ENCODE data around the gene AMMECR1.
A peak's percentile ranks its signal among the peaks of the same experiment; 100 is the strongest.
"Not testable (repeated sequence)": the region's sequence is repeated elsewhere in the genome, so short reads cannot be mapped to it uniquely, and the experiment has no call there.

Gene AMMECR1

DNA sequence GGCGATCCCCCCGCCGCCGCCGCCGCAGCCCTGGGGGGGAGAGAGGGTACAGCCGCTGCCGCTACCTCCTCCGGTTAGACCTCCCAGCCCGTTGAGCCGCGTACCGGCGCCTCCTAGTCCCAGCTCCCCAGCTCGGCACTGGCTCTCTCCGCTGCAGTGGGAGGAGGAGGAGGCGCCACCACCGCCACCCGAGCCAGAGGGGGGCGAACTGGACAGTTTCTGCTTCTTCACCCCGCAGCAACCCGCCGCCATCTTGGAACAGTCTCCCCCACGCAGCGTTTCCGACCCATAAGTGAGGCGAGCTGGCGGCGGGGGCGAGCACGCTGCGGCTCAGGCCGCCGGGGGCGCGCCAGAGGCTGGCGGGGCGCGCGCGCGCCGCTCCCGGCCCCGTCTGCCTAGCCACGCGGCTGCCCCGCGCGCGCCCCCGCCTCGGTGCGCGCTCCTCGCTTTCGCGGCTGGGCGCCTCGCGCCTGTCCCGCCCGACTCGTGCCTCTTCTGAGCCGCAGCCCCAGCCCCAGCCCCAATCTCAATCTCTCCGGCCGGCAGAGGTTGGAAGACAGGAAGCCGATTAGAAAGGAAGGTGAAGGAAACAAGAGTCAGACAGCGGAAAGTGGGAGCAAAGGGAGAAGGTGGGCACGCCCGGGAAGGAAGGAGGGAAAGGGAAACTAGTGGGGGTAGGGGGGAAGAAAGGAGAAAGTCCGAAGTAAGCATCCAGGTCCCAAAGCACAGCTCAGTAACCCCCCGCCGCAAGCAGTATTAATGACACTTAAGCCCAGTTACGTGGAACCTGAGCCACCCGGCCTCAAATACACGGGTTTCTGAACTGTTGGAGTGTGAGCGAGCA lies at the start of gene AMMECR1:
TSS of gene AMMECR1 (minus strand) at position 266 of the 844 bp plus-strand sequence. CDS start at position 252, 14 bp downstream.
- peak; percentile 85 for DNase-seq (ENCODE audit: low spot score)

DNA sequence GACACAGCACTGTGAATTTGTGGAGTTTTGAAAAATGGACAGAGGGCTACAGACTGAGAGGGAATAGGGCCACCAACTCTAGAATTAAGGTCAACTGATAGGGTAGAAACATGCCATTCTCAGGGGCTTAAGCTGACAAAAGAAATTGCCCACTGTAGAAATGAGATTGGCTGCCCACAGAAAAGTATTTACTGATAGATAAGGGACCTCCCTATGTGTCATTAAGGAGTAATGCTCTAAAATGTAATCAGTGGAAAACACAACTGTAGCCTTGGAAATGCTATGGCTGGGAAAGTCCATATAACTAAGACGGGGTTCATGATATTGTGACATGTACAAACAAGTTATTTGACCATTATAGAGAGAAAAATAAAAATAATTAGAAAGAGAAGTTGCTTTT lies 45.4 kb upstream of the AMMECR1 start:
- DNase-seq (ENCODE audit: low spot score), result no peak

DNA sequence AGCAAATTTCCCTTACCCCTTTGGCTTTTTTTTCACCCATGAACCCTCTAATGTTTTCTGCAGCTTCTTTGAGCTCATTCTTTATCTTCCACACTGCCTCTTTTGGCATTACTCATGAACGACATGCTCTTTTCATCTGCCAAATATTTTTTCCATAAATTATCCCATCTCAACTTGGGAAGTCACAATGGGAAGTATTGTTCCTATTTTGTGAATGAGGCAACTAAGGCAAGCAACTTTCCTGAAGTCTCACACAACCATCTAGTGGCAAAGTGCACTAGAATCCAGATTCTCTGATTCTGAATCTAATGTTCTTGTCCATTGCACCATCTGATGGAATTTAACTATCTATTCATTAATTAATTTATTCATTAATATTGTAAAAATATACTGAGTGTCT lies 41.4 kb upstream of the AMMECR1 start:
- no peak for DNase-seq (ENCODE audit: low spot score)

DNA sequence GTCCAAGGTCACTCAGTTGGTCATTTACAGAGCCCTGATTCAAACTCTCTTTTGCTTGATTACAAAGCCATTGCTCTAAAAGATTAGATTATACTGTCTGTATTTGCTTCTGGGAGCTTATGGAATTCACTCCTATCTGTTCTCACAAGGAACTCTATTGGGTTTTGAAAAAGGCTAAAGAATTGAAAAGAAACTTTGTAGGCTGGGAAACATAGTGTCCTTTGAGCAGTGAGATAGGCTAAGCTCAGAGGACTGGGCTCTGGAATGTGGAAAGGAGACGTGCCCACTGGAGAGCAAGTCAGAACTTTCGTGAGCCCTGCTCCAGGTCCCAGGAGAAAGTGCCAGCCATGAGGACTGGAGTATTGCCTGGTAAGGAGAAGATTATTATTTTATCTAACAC lies 40.7 kb upstream of the AMMECR1 start, which contains the start of gene RTL9:
TSS of gene RTL9 (plus strand) at position 301 of the 400 bp plus-strand sequence. CDS start 91,770 bp downstream, outside the sequence.
- no peak for DNase-seq (ENCODE audit: low spot score)

DNA sequence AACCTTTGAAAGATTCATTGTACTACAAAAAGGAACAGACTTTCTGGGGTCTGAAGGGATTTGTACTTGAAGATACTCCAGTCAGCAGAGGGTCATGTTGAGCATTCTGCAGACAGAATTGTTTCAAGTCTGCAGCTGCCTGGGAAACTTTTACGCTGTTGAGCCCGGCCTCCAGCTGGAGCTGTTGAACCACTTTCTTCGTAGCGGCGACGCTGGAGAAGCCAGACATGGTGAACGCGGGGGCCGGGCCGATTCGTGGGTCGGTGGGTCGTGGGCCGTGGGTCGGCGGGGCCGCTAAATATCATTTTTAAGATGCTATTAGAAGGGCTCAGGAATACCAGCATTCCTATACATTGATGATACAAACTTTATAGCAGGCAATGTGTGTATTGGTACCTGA lies 28.8 kb upstream of the AMMECR1 start:
- no peak for DNase-seq (ENCODE audit: low spot score)

DNA sequence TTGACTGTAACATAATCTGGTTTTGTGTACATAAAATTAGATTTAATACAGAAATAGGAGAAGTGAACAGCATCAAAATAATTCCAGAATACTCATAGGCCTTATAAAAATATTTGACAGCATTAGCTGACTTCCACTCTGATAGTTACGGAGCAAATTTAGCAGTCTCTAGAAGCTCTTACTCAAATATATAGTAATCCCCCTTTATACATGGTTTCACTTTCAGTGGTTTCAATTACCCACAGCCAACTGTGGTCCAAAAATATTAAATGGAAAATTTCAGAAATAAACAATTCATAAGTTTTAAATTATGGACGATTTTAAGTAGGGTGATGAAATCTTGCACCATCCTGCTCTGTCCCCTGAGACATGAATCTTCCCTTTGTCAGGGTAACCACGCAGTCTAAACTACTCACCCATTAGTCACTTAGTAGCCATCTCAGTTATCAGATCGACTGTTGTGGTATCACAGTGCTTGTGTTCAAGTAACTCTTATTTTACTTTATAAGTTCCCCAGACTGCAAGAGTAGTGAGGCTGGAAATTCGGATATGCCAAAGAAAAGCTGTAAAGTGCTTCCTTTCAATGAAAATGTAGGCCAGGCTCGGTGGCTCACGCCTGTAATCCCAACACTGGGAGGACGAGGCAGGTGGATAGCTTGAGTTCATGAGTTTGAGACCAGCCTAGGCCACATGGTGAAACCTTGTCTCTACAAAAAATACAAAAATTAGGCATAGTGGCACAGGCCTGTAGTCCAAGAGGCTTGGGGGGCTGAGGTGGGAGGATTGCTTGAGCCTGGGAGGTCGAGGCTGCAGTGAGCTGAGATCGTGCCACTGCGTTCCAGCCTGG lies 23.5 kb upstream of the AMMECR1 start:
- no peak for DNase-seq (ENCODE audit: low spot score)

DNA sequence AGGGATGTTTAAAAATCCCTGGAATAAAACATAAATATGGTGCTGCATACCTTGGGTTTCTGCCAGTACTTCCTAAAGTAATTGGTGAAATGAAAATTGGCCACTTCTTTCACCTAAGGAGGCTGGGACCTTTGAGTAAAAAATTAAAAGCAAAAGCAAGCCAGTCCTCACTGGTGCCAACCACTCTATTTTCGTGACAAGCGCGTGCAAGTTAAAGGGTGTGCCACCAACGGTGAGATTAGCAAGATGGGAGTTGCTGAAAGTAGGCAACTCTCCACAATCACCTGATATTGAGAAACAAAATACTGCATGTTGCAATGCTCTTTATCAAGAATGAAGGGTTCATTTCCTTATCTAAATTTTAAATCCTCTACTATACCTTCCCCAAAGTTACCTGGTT lies 21.1 kb upstream of the AMMECR1 start:
- DNase-seq (ENCODE audit: low spot score), result no peak

DNA sequence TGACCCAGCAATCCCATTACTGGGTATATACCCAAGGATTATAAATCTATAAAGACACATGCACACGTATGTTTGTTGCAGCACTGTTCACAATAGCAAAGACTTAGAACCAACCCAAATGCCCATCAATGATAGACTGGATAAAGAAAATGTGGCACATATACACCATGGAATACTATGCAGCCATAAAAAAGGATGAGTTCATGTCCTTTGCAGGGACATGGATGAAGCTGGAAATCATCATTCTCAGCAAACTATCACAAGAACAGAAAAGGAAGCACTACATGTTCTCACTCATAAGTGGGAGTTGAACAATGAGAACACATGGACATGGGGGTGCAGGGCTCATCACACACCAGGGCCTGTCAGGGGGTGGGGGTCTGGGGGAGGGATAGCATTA lies 15.6 kb upstream of the AMMECR1 start:
- DNase-seq (ENCODE audit: low spot score), result not testable (repeated sequence)

DNA sequence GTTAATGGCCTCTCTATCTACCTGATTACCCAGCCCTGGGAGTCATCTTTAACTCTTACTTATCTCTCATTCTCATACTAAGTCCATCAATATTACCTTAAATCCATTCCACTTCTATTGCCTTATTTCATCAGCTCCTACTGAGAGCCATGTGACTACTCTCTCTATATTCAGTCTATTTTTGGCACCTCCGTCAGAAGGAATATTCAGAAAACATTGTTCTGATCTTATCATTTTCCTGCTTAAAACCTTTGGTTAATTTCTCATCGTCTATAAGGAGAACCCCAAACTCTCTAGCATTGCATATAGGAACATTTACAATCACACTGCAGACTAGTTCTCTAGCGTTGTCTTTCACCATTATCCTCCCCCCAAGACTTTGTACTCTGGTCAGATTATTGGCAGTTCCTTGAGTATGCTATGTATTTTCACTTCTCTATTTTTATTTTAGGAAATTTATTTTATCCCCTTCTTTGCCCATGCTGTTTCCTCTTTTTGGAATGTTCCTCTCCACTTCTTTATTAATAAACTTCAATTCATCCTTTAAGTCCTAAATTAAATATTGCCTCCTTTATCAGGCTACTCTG lies 13.7 kb upstream of the AMMECR1 start:
- no peak for DNase-seq (ENCODE audit: low spot score)

DNA sequence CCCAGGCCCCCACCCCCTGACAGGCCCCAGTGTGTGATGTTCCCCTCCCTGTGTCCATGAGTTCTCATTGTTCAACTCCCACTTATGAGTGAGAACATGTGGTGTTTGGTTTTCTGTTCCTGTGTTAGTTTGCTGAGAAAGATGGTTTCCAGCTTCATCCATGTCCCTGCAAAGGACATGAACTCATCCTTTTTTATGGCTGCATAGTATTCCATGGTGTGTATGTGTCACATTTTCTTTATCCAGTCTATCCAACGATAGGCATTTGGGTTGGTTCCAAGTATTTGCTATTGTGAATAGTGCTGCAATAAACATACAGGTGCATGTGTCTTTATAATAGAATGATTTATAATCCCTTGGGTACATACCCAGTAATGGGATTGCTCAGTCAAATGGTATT lies 10.7 kb upstream of the AMMECR1 start:
- not testable (repeated sequence) for DNase-seq (ENCODE audit: low spot score)

DNA sequence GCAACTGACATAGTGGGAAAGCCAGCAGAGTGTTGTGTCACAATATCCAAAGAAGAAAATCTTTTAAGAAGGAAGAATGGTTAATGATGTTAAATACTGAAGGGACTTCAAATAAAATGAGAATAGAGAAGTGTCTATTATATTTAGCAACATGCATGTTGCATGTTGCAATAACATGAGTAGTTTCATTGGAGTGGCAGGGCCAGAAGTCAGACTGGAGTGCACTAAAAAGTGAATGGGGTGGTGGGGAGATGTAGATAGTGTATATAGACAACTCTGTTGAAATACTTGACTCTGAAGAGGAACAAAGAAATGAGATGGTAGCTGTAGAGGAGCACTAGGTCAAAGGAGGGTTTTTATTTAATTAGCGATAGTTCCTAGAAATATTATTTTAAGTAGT lies 9.5 kb upstream of the AMMECR1 start:
- DNase-seq (ENCODE audit: low spot score), result no peak

DNA sequence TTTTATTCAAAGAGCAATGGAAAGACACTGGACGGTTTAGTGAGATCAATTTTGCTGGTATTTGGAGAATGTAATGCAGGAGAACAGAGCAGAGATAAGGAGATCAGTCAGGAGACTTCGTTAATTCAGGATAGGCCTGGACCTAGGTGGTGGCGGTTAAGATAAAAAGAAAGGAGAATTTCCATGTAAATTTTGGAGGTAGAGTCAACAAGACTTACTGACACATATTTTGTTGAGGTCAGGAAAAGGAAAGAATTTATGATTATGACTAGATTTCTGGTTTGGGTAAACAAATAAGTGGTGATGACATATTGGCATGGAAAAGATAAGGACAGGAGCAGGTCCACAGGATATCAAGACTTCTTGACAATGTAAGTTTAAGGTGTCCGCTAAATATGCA lies 8.8 kb upstream of the AMMECR1 start:
- no peak for DNase-seq (ENCODE audit: low spot score)

DNA sequence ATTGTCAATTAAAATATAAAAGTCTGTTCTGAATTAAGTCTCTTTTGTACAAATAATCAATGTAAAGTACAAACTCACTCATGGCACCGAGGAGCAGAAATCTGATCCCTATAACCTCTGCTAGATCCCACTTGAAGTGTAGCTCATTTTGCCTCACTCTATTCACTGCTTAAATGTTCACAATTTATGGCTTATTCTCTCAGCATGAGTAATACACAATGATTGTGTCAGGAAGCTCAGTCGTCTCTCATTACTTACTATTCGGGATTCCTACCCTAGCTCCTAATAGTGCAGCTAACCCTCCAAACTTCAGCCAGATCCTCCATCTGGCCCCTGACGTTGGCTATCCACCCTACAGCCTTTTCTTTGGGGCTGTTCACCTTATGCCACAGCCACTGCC lies 4.7 kb upstream of the AMMECR1 start:
- DNase-seq (ENCODE audit: low spot score), result no peak

DNA sequence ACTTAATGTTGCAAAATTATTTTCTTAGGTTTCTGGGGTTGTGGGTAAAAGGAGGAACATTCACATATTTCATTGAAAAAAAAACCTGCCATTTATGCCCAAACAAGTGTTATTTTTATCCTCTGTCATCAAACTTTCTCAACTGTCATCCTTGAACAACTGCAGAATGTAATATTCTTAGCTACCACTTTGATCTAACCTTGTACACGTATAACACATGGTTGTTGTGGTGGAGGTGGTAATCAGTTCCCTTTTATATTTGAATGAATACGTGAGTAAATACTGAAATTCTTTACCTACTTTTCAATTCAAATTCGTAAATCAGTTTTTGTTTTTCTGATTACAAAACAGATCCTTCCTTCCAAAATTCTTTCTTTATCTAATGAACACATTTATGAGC lies 3.8 kb upstream of the AMMECR1 start:
- DNase-seq (ENCODE audit: low spot score), result no peak

DNA sequence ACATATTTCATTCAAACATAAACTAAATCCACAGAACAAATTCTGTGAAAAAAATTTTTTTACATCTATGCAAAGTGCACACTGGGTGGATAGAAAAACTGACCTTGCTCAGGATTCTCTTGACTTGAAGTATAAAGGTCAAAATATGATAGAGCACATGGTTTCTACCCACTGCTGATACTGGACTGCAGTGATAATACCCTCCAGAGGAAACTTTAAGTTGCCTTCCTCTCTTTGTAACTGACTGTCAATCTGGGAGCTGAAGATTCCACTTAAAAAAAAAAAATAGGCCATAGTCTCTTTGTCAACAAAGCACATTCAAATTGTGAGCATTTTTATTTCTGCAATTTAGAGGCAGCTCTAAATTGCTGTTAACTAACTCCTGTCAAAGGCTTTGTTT lies 3.2 kb upstream of the AMMECR1 start:
- no peak for DNase-seq (ENCODE audit: low spot score)

DNA sequence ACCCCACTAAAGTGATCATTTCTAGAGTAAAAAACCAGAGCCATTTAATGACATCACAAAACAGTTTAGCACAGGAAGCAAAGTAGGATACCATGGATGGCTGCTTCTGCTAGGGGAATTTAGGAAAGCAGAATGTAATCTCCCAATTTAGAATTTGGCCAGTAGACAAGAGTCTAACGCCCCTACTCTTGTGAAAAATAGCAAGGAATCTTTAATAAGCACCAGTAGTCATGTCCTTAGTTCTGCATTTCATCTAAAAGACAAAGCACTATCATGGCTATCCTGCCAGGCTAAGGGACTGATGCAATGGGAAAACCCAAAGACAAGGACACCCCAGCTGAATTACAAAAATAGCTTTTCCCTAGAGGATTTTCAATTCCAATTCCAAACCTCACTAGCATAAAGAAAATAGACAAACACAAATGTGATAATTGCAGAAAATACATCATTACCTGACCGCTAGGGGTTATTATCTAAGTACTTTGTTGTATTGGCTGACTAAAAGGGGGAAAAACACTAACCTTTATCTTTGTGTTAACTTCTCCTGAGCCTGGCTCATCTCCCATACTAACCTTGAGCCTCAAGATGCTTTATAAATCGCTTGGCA lies 2.6 kb upstream of the AMMECR1 start:
- DNase-seq (ENCODE audit: low spot score), result no peak

DNA sequence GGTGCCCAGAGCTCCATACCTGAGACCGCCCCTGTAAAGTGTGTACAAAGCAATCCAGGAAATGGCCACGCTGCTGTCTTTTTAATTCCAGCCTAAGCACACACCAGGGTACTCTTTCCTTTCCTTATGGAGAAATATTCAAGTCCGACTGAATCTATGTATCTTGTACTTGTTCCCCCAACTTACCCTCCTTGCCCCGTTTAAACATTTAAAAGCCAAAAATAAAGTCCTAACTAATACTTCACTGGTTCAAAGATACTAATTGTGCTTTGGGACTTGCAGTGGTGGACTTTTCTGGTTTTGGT lies 731 bp upstream of the AMMECR1 start:
- DNase-seq (ENCODE audit: low spot score), result no peak

DNA sequence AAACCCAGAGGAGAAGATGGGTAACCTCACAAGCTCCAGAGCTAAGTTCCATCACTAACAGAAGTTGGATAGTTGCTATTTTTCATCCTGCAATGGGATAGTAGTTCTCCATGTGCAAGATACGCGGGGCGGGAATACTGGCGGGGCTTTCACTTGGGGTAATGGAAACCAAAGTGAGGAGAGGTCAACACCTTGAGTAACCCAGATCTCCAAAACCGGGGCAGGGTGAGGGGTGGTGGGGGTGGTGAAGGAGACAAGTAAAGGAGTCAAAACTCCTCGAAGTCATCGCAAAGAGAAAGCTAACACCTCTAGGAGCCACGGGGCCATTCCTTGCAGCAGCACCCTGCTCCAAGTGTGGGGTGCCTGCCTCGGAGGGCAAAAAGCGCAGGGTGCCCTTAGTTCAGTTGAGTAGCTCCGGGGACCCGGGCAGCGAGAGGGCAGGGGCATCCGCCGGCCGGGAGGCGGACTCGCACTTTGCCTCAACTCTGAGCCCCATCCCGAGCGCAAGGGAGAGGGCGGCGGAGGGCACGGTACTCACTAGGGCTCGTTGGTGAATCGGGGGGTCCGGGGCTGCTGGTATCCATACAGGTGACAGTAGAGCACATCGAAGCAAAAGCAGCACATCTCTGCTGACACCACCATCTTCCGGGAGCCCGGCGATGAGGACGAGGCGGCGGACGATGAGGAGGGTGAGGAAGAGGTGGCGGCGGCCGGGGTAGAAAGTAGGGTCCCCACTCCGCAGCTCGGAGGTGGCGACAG lies 645 bp downstream of the AMMECR1 start:
- peak; percentile 60 for DNase-seq (ENCODE audit: low spot score)

DNA sequence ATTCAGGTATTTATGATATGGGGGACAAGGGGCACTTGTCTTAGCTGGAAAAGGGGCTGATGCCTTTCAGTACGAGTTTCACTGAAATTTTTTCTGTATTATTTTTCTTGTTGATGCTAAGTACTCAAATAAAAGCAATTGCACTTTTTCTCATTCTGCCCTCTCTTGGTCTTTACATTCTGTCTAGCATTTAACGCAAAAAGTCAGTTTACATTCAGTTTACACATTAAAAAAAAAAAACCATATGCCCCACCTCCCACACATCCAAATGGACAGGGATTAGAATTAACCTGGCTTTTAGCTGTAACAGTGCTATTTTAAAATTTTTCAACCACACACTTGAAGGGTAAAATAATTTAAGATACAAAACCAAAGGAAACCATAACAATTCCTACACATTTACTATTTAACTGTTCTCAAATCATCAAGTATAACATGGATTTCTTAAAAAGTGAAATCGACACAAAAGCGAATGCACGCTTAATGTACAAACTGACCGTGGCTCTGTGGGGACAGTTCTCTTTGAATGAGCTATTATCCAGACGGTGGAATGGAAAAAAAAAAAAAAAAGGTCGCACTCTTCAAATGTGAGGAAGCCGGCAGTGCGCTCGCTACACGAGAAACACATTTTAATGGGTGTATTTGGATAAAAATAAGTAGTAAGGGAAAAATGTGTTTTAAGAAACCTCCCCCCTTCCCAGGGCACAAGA lies 1.4 kb downstream of the AMMECR1 start:
- DNase-seq (ENCODE audit: low spot score), result no peak

DNA sequence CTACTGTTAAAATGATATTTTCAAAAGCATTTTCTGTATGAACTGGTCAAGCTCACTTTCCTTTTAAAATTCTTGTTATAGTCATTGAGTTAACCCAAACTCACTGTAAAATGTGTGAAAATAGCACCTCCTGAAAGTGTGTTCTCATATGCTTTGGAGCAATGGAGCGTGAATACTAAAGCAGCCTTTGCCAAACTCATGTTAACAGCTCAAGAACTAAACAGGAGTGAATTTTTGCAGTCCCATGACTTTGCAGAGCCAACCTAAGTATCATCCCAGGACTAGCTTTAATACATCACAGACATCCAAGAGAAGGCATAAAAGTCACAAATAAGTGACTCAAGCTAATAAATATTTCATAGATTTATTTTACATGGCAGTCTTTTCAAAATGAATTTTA lies 2.3 kb downstream of the AMMECR1 start:
- no peak for DNase-seq (ENCODE audit: low spot score)

All from left forelimb (tissue), 1 donor.